GM12878 (cell line): Measurements from ENCODE around the gene ITPRIPL2. TPM values are rescaled to one million over a fixed set of nuclear protein-coding genes. Genes with fewer than 3 reads are reported as not detected.

Source experiments
- CHD1 ChIP-seq: IDR thresholded peaks from 2 replicates; pipeline ENCODE4 v1.6.1; 2012; ENCODE audit warnings: low read depth, low read length, improper control_type of control experiment
- CUX1 ChIP-seq: IDR thresholded peaks from 2 replicates; pipeline ENCODE4 v1.6.1; 2012; ENCODE audit warnings: improper control_type of control experiment, low read depth, low read length; ENCODE audit not compliant: insufficient replicate concordance
- EZH2 ChIP-seq: IDR thresholded peaks from 2 replicates; pipeline ENCODE4 v1.6.1; 2012; ENCODE audit warnings: low read depth, mild to moderate bottlenecking, control low read depth, inconsistent platforms, low read length, borderline replicate concordance; ENCODE audit not compliant: control insufficient read depth
- IRF4 ChIP-seq: IDR thresholded peaks from 2 replicates; pipeline ENCODE4 v1.6.1; 2011; ENCODE audit warnings: low read depth, low read length
- KAT2A ChIP-seq: conservative IDR thresholded peaks from 2 replicates; pipeline ENCODE4 v1.6.1; 2011; ENCODE audit warnings: low read depth, low read length; ENCODE audit not compliant: control insufficient read depth
- MTA2 ChIP-seq: fragments of 450-650 bp; IDR thresholded peaks from 2 replicates; pipeline ENCODE4 v1.6.1; 2016; ENCODE audit warnings: low read depth, mild to moderate bottlenecking, moderate library complexity
- PKNOX1 ChIP-seq: fragments of 450-650 bp; IDR thresholded peaks from 2 replicates; pipeline ENCODE4 v1.6.1; 2016; ENCODE audit warnings: mild to moderate bottlenecking
- RELA ChIP-seq: fragments of 450-650 bp; IDR thresholded peaks from 2 replicates; pipeline ENCODE4 v1.8.0; 2014; ENCODE audit warnings: borderline replicate concordance; ENCODE audit not compliant: partially characterized antibody
- SMARCA5 ChIP-seq: fragments of 450-650 bp; IDR thresholded peaks from 2 replicates; pipeline ENCODE4 v1.6.1; 2017; ENCODE audit warnings: mild to moderate bottlenecking
- SPI1 ChIP-seq: IDR thresholded peaks from 2 replicates; pipeline ENCODE4 v1.6.1; 2011; ENCODE audit warnings: low read depth, mild to moderate bottlenecking, low read length, moderate library complexity, borderline replicate concordance; ENCODE audit not compliant: insufficient read depth
- SREBF2 ChIP-seq: IDR thresholded peaks from 2 replicates; pipeline ENCODE4 v1.6.1; 2012; ENCODE audit warnings: mild to moderate bottlenecking, low read length
- polyA plus RNA-seq, 11 experiments: library from polyadenylated mRNA; depleted of rRNA in 4 of 11; unstranded in 6 of 11; stranded (reverse) in 5 of 11; fragments of >200 nt; fragmentation: Nextera tagmentation in 4 of 11; fragmentation: Illumina TruSeq in 1 of 11; extraction: Ambion mirVana in 4 of 11; extraction: Trizol in 1 of 11; gene quantifications; 1 replicate in 1 of 11; 2 replicates in 10 of 11; pipeline versions ENCODE4 v1.2.1 to v1.2.3, GENCODE V29; 2011 to 2016; ENCODE audit warnings: inconsistent platforms in 2 of 11, missing spikeins in 2 of 11, low read depth in 1 of 11
- total RNA-seq, 4 experiments: library from RNA; depleted of rRNA in 3 of 4; stranded (reverse); fragments of >200 nt in 3 of 4; fragmentation: Illumina TruSeq in 1 of 4; extraction: Trizol in 1 of 4; gene quantifications; 2 replicates each; pipeline versions ENCODE4 v1.2.1 to v1.2.3, GENCODE V29; 2013 to 2021
- TF ChIP-seq, protein P1 (sequence below): fragments of 450-650 bp; IDR thresholded peaks from 2 replicates; pipeline ENCODE4 v1.6.1; 2017; ENCODE audit warnings: mild to moderate bottlenecking, moderate library complexity
- TF ChIP-seq, protein P2 (sequence below): fragments of 450-650 bp; IDR thresholded peaks from 2 replicates; pipeline ENCODE4 v1.6.1; 2017; ENCODE audit warnings: borderline replicate concordance
- TF ChIP-seq, protein P3 (sequence below): fragments of 450-650 bp; formaldehyde crosslinking; IDR thresholded peaks from 2 replicates; pipeline ENCODE4 v1.5.0; 2022; ENCODE audit warnings: mild to moderate bottlenecking, missing genetic modification characterization

ITPRIPL2 gene
- total and polyA plus RNA-seq, 10 of the 15 experiments (the other 5 are each of a cell fraction or from before 2014, with no cell fraction given), result 0.48 to 14.3 (median 3.5) TPM

- TF ChIP-seq EZH2 (no peak), CHD1 (no peak), SMARCA5 (no peak), MTA2 (no peak), SPI1 (no peak), IRF4 (no peak), KAT2A (no peak), CUX1 (no peak), RELA (no peak), SREBF2 (no peak), PKNOX1 (no peak)
- TF ChIP-seq, protein P1, sequence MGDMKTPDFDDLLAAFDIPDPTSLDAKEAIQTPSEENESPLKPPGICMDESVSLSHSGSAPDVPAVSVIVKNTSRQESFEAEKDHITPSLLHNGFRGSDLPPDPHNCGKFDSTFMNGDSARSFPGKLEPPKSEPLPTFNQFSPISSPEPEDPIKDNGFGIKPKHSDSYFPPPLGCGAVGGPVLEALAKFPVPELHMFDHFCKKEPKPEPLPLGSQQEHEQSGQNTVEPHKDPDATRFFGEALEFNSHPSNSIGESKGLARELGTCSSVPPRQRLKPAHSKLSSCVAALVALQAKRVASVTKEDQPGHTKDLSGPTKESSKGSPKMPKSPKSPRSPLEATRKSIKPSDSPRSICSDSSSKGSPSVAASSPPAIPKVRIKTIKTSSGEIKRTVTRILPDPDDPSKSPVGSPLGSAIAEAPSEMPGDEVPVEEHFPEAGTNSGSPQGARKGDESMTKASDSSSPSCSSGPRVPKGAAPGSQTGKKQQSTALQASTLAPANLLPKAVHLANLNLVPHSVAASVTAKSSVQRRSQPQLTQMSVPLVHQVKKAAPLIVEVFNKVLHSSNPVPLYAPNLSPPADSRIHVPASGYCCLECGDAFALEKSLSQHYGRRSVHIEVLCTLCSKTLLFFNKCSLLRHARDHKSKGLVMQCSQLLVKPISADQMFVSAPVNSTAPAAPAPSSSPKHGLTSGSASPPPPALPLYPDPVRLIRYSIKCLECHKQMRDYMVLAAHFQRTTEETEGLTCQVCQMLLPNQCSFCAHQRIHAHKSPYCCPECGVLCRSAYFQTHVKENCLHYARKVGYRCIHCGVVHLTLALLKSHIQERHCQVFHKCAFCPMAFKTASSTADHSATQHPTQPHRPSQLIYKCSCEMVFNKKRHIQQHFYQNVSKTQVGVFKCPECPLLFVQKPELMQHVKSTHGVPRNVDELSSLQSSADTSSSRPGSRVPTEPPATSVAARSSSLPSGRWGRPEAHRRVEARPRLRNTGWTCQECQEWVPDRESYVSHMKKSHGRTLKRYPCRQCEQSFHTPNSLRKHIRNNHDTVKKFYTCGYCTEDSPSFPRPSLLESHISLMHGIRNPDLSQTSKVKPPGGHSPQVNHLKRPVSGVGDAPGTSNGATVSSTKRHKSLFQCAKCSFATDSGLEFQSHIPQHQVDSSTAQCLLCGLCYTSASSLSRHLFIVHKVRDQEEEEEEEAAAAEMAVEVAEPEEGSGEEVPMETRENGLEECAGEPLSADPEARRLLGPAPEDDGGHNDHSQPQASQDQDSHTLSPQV, result no peak
- TF ChIP-seq, protein P2, sequence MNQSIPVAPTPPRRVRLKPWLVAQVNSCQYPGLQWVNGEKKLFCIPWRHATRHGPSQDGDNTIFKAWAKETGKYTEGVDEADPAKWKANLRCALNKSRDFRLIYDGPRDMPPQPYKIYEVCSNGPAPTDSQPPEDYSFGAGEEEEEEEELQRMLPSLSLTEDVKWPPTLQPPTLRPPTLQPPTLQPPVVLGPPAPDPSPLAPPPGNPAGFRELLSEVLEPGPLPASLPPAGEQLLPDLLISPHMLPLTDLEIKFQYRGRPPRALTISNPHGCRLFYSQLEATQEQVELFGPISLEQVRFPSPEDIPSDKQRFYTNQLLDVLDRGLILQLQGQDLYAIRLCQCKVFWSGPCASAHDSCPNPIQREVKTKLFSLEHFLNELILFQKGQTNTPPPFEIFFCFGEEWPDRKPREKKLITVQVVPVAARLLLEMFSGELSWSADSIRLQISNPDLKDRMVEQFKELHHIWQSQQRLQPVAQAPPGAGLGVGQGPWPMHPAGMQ, result no peak
- TF ChIP-seq, protein P3, sequence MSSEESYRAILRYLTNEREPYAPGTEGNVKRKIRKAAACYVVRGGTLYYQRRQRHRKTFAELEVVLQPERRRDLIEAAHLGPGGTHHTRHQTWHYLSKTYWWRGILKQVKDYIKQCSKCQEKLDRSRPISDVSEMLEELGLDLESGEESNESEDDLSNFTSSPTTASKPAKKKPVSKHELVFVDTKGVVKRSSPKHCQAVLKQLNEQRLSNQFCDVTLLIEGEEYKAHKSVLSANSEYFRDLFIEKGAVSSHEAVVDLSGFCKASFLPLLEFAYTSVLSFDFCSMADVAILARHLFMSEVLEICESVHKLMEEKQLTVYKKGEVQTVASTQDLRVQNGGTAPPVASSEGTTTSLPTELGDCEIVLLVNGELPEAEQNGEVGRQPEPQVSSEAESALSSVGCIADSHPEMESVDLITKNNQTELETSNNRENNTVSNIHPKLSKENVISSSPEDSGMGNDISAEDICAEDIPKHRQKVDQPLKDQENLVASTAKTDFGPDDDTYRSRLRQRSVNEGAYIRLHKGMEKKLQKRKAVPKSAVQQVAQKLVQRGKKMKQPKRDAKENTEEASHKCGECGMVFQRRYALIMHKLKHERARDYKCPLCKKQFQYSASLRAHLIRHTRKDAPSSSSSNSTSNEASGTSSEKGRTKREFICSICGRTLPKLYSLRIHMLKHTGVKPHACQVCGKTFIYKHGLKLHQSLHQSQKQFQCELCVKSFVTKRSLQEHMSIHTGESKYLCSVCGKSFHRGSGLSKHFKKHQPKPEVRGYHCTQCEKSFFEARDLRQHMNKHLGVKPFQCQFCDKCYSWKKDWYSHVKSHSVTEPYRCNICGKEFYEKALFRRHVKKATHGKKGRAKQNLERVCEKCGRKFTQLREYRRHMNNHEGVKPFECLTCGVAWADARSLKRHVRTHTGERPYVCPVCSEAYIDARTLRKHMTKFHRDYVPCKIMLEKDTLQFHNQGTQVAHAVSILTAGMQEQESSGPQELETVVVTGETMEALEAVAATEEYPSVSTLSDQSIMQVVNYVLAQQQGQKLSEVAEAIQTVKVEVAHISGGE (CRISPR knock-in tag), result no peak
These were observed 5.2 kb downstream of the ITPRIPL2 start (continued) for GRCh38 chr16:19118938-19119431.
